Kidney tubule cell (primary cell): ENCODE results near the gene RBCK1.

Experiments
- DNase-seq: peaks from one replicate; pipeline ENCODE4 v3.0.0-alpha.2; 2018; ENCODE audit warnings: low spot score

RBCK1 gene

GRCh38 chr20:407953-408842, at the start of gene RBCK1:
TSS of gene RBCK1 (plus strand) at chr20:408299. CDS start at chr20:408758, 459 bp downstream.
- DNase-seq = peak; percentile 87

DNA sequence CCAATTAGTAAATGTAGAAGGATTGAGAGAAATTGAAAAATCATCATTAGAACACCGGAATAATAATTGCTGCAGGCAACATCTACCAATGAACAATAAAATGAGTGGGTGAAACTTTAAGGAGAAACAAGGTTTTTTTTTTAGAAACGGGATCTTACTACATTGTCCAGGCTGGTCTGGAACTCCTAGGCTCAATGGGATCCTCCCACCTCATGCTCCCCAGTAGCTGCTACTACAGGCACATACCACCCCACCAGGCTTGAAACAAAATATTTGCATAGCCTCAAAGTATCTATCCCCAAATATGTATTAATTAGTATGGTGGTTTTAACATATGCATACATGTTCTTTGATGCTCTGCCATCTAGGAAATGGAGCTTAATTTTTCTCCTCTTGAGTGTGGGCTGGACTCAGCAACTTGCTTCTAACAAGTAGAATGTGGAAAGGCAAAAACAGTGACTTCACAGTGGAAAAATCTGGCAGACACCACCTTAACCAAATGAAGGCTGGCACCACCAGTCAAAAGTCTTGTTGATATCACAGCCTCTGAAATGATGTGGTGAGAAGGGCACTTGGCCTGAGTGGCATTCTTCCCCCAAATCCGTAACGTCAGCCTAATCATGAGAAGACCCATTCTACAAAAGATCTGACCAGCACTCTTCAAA, 49.1 kb upstream of the RBCK1 start:
- DNase-seq = peak; percentile 24

- peak; percentile 86 for DNase-seq
Observed at GRCh38 chr20:361561-361960, 46.5 kb upstream of the RBCK1 start.

DNA sequence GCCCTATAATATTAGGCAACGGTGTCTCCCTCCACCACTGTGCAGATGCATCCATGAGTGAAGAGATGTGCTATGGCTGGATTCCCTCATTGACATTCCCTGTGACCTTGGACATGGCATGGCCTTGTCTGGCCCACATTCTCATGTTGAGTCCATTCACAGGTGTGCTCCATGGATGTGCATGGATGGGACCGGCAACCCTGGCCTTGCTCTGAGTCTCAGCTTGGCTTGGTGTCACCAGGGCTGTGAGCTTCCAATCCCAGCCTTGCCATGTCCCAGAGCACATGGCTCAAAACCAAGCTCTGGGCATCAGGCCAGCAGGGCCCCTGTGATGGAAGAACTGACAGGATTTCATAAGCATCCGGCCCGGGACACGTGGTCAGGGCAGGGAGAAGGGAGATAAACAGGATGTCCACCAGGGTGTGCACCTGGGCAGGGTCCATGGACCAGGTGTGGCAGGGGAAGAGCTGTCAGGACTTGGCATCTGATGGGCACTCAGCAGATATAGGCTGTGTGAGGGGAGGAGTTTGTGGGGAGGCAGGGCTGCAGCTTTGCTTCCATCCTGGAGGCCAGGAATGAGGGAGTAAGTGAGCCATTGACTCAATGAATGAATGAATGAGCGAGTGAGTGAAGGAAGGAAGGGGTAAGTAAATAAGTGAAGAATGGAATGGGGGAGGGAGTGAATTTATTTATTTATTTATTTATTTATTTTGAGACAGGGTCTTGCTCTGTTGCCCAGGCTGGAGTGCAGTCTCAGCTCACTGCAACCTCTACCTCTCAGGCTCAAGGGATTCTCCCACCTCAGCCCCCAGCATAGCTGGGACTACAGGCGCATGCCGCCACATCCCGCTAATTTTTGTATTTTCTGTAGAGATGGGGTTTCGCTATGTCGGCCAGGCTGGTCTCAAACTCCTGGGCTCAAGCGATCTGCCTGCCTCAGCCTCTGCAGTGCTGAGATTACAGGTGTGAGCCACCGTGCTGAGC, 45.5 kb upstream of the RBCK1 start:
- DNase-seq = peak; percentile 98

DNA sequence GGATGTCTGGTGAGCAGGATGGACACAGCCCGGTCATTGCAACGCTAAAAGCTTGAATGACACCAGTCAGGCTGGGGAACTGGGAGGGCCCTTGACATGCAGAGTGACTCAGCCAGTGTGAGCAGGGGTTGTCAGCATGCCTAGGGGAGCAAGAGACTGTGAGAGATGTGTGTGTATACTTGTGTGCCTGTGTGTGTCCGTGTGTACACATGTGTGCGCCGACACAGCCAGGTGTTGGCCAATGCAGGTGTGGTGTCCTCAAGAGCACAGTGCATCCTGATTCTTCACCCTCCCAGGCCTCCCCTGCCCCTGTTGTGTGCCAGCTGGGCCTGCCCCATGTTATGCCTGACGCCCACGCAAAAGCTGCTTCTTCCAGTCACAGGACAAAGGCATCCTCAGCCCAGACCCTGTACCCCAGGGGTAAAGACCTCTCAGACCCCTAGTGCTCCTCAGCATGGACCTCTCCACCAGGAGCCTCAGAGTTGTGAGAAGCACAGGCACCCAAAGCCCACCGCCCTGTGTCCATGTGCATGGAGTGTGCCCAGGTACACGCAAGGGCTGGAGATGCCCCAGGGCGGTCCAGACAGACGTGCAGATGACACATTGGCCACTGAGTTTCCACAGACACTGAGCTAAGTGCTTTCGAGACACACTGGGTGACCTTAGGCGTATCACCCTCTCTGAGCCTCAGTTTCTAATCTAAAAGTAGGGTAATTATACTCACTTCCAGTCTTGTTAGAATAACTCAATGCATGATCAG, 44.6 kb upstream of the RBCK1 start:
- DNase-seq = peak; percentile 79

DNA sequence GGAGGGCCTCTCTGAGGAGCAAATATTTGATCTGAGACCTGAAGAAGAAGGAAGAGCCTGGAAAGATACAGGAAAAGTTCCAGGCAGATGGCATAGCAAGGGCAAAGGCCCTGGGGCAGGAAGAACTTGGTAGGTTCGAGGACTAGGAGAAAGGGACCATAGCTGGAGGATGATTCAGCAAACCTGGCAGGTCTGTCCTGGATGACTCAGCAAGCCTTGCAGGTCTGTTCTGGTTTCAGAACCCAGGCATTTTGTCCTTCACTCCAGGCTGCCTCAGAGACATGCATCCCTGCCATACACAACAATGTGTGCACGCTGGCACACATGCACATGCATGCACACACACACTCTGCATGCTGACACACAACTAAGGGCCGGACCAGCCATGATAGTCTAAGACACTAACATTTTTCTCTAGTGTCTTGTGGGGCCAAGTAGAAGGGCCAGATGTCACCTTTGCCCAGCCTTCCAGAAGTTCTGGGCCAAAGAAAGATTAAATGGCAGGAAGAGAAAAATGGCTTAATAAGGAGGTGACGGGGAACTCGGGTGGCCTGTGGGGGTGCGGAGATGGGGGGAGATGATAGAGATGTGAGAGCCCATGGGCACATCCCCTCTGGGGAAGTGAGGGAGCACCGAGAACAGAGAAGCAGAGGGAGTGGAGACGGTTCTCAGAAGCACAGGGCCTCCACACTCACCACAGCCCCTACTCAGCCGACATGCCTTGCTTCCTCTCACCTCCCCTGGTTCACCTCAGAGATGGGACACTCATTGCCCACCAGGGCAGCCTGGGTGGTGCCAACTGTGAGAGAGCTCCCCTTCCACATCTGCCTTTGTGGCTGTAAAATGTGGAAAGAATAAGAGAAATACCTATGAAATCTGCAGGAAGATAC, 42.9 kb upstream of the RBCK1 start:
- peak; percentile 89 for DNase-seq

- peak; percentile 38 for DNase-seq
Observed at GRCh38 chr20:366041-366718, 41.9 kb upstream of the RBCK1 start.

GRCh38 chr20:366719-367485, 41.2 kb upstream of the RBCK1 start:
- no peak for DNase-seq

DNA sequence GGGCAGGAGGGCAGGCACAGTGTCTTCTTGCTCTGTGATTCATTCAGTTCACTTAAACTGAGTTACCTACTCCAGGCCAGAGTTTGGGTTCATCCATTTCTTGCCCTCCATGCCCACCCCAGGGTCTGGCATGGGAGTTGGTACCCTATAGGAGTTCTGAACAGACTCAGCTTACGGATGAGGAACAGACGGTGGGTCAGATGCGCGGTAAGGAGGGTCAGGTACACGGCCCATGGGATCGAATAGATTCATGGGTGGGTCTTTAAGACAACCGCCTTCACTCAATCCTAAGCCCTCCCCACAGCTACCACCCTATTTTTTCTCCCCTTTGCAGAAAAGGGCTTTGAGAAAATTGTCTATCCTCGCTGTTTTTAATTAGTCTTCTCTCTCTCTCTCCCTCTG, 40.6 kb upstream of the RBCK1 start:
- DNase-seq = no peak

- DNase-seq = no peak
Observed at GRCh38 chr20:368915-369314, 39.2 kb upstream of the RBCK1 start.

DNA sequence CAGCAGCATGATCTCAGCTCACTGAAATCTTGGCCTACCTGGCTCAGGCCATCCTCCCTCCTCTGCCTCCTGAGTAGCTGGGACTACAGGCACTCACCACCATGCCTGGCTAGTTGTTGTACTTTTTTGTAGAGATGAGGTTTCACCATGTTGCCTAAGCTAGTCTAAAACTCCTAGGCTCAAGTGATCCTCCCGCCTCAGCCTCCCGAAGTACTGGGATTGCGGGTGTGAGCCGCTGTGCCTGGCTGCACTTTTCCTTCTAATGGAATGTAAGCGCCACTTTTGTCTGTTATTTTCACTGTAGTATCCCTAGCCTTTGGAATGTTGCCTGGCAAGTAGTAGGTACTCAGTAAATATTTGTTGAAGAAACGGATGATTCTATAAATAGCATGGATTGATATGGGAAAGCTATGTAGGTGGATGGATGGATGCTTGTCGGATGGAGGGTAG, 37.9 kb upstream of the RBCK1 start:
- DNase-seq = peak; percentile 74

GRCh38 chr20:370977-371754, 36.9 kb upstream of the RBCK1 start:
- peak; percentile 23 for DNase-seq

DNA sequence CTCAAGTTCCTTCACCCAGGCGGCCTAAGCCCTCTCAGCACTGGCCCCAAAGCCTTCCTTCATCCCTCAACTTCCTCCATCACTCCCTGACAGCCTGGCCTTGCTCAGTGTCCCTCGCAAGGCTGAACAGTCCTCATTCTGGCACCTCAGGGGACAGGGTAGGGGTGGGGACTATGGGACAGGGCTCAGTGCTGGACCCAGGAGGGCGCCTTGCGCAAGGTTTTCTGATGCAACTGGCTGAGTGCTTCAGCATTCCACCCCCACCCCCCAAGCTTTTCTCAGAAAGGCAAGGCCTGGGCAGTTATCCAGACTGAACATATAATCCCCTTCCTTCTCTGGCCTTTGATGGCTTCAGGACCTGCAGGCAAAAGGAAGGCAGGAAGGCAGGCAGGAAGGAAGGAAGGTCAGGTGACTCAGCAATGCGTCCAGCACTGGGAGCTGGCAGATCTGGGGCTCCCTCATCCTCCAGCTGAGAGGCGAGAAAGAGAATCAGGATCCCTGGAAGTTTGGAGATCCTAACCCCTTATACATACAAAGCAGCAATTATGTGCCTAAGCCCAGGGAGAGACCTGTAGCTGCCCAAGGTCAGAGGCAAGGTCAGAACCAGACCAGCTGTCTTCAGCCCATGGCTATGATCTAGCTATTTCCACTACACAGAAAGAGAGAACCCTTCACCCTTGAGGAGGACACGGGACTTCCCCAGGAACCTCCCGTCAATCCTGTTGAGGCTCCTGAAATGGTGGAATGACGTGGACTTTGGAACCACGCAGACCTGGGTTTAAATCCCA, 36.1 kb upstream of the RBCK1 start:
- peak; percentile 68 for DNase-seq

GRCh38 chr20:372543-373082, 35.5 kb upstream of the RBCK1 start:
- peak; percentile 24 for DNase-seq

DNA sequence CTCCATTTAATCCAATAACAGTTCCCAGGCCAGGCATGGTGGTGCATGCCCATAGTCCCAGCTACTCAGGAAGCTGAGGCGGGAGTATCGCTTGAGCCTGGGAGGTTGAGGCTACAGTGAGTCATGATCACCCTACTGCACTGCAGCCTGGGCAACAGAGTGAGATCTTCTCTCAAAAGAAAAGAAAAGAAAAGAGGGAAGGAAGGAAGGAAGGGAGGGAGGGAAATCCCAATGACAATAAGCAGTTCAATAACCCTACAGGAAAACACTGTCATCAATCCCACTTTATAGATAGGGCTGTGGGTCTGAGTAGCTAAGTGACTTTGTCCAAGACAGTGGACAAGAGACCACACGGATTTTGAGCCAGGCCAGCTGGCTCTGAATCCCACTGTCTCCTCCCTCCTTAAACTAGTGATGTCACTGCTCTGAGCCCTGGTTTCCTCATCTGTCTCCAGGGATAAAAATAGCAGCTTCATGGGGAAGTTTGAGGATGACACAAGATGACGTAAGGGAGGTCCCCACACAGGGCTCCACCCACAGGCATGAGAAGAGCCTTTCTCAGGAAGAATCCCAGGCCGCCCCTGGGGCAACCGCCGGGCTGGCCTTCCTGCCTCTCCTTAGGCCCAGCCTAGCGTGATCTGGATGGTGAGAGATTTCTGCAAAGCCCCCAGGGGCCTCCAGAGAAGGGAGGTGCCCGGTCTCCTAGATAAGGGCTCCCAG, 34.8 kb upstream of the RBCK1 start:
- peak; percentile 87 for DNase-seq

DNA sequence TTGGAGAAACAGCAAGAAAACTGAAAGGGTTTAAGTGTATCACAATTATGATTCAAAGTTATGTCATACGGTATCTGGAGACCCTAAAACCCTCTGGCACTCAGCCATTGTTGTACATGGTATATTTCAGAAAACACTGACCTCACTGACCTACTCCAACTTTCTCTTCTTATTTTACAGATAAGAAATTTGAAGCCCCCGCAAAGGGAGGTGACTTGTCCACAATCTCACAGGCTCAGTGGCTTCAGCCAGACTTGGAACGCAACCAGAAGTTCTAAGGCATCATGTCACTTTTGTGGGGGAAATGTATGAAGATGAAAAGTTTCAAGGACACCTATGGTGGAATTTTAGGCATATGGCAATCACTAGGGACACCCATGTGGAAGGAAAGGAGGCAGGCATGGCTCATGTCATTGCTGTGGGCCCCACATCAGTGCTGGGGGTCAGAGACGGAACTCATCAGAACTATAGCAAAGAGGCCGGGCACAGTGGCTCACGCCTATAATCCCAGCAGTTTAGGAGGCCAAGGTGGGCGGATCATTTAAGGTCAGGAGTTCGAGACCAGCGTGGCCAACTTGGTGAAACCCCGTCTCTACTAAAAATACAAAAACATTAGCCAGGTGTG, 32.7 kb upstream of the RBCK1 start:
- DNase-seq = no peak
